Measurements from ENCODE around the gene A1BG.
"Not testable (repeated sequence)": the region's sequence is repeated elsewhere in the genome, so short reads cannot be mapped to it uniquely, and the experiment has no call there.

A1BG gene

GRCh38 chr19:58381460-58382212 is 28.3 kb upstream of the A1BG start:
- Histone ChIP-seq H3K27me3 (no peaks in the 10 kb centered on the region), H3K4me2 (peak overlapping the region; percentile 81 to 99 (median 95)), H4K20me1 (no peaks in the 10 kb centered on the region), H3K4me1 (peaks cover 54 to 71% (median 66%) of the 10 kb centered on the region in 10 experiments), H3K9me3 (replicated peaks in 1 of 11) (no peaks in the 10 kb centered on the region), H3K9ac (peak overlapping the region; percentile 81 to 96 (median 89)), H3K4me3 (peak overlapping the region; percentile 65 to 82 (median 75)), H3K36me3 (no peaks in the 10 kb centered on the region), H3K27ac (peak overlapping the region; percentile 70 to 96 (median 93); a peak in 21 of 22 replicates)
- no peak for TF ChIP-seq Cebpa-rat (IDR thresholded peaks at IDR 0.05)

DNA sequence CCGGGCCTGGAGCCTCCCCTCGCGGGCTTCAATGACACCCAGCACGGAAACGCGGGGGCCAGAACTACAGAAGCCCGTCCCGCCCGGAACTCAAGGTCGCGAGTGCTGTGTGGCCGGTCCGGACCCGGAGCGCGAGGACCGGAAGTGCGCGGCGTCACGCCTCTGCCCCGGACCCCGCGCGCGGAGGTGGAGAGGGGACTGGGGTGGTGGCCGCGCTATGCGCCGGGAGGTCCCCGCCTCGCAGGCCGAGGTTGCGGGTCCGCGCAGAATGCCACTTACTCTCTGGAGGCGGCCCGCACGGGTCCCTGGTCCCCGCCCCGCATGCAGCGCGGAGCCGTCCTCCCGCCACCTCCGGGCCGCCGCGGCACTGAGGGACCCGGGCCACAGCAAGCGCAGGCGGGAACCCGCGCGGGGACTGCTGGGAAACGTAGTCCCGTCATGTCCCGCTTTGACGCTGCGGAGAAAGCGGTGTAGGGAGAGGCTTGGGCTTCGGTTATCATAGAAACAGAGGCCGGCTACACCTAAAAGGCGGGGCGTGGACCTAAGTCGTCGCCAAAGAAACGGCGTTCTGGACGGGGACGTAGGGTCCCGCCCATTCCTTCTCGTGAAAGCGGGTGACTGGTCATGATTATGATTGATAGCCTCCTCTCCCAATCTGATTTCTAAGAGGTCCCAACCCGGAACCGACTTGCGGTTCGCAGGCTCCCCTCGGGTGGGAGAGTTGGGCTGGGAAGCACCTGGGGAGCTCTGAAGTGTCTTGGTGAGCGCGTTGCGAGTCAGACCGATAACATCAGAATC is 27.6 kb upstream of the A1BG start, which contains the start of gene ZNF837:
TSS of gene ZNF837 (minus strand) at position 369 of the 798 bp plus-strand sequence. CDS start 11,698 bp downstream, outside the sequence.
- Histone ChIP-seq H3K9ac (peak within 1 kb of the TSS; percentile 81 to 96 (median 89)), H3K9me3 (replicated peaks in 1 of 11) (no peaks in the 10 kb centered on the region), H3K27ac (peak within 1 kb of the TSS; percentile 70 to 96 (median 93)), H3K4me2 (peak within 1 kb of the TSS; percentile 81 to 100 (median 98)), H3K4me1 (peaks cover 48 to 64% (median 59%) of the 10 kb centered on the region in 10 experiments), H3K36me3 (no peaks in the 10 kb centered on the region), H3K4me3 (peak within 1 kb of the TSS; percentile 65 to 82 (median 75)), H3K27me3 (no peaks in the 10 kb centered on the region), H4K20me1 (no peaks in the 10 kb centered on the region)
- TF ChIP-seq Cebpa-rat (IDR thresholded peaks at IDR 0.05): no peak

DNA sequence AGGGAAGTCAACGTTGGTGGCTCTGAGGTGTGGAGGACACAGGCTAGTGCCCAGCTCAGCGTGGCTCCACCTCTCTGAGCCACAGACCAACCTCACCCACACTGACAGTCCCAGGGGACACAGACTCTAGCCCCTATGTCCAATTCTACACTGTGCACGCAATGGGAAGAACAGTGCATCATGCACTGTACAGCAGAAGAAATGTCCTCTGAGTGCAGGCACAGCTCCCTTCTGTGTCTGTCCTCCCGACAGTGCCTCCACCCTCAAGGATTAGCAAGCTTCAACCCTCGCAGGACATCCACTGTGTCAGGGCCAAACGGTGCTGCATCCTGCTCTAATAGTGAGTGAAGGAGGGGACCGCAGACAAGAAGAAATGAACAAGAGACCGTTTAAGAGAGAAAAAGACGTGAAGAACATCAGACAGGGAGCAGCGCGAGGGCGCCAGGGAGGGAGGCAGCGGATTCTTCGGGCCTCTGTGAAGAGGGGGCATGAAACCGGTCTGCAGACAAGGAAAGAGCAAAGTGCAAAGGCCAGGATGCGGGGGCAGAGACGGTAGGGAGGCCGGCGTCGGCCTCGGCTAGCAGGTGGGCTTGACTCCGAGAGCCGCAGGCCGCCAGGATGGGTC is 26.9 kb upstream of the A1BG start:
- peak overlapping the region; percentile 81 to 96 (median 89) for H3K9ac ChIP-seq
- no peaks in the 10 kb centered on the region for H3K9me3 ChIP-seq (replicated peaks in 1 of 11)
- no peaks in the 10 kb centered on the region for H3K27me3 ChIP-seq
- H3K4me1 ChIP-seq: peaks cover 41 to 57% (median 52%) of the 10 kb centered on the region in 10 experiments
- H3K36me3 ChIP-seq: no peaks in the 10 kb centered on the region
- H3K4me2 ChIP-seq: peak overlapping the region; percentile 78 to 100 (median 98)
- no peaks in the 10 kb centered on the region for H4K20me1 ChIP-seq
- H3K27ac ChIP-seq: peak overlapping the region; percentile 70 to 96 (median 93)
- TF ChIP-seq Cebpa-rat (IDR thresholded peaks at IDR 0.05): no peak
- peak overlapping the region; percentile 65 to 82 (median 75) for H3K4me3 ChIP-seq

DNA sequence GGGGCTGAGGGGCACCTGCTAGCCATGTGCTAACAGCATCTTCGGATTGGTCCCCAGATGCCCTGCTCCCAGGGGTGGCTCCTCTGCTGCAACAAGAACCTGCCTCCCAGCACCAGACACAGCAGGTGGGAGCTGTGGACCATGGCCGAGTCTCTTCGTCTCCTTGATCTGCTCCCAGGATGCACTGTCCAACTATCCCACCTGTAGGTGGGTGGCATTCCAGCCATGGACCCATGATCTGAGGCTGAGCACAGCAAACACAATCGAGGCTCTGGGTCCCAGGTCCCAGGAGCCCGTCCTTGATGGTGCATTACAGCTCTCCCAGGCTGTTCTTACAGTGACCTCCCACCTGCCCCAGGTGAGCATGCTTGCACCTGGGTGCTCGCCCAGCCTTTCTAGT is 26.0 kb upstream of the A1BG start:
- H3K27ac ChIP-seq: no peak overlapping the region; a peak in 1 of 22 replicates

DNA sequence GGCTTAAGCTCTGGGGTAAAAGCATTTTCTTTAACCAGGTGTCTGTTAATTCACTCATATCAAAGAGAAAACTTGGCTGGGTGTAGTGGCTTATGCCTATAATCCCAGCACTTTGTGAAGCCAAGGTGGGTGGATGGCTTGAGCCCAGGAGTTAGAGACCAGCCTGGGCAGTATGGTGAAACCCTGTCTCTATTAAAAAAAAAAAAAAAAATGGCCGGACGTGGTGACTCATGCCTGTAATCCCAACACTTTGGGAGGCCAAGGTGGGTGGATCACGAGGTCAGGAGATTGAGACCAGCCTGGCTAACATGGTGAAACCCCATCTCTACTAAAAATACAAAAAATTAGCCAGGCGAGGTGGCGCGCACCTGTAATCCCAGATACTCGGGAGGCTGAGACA is 23.4 kb upstream of the A1BG start:
- H3K27ac ChIP-seq; H4K20me1 ChIP-seq; H3K4me2 ChIP-seq; H3K9me3 ChIP-seq (replicated peaks in 1 of 11); H3K9ac ChIP-seq; H3K27me3 ChIP-seq; H3K36me3 ChIP-seq; H3K4me3 ChIP-seq: not testable (repeated sequence)
- H3K4me1 ChIP-seq: peaks cover 16 to 36% (median 31%) of the 10 kb centered on the region in 10 experiments

More for the DNA sequence above, 26.0 kb upstream of the A1BG start:
- H3K9ac ChIP-seq: peak overlapping the region in 7 of 11 experiments; percentile 81 to 96 (median 92); a peak in 12 of 22 replicates
- H3K9me3 ChIP-seq (replicated peaks in 1 of 11): no peaks in the 10 kb centered on the region
- no peak for TF ChIP-seq Cebpa-rat (IDR thresholded peaks at IDR 0.05)
- H3K27me3 ChIP-seq: no peaks in the 10 kb centered on the region
- peak overlapping the region; percentile 78 to 100 (median 98) for H3K4me2 ChIP-seq
- H3K4me1 ChIP-seq: peaks cover 35 to 51% (median 47%) of the 10 kb centered on the region in 10 experiments
- peak overlapping the region in 7 of 10 experiments; percentile 68 to 82 (median 78); a peak in 6 of 20 replicates for H3K4me3 ChIP-seq
- no peaks in the 10 kb centered on the region for H4K20me1 ChIP-seq
- H3K36me3 ChIP-seq: no peaks in the 10 kb centered on the region

DNA sequence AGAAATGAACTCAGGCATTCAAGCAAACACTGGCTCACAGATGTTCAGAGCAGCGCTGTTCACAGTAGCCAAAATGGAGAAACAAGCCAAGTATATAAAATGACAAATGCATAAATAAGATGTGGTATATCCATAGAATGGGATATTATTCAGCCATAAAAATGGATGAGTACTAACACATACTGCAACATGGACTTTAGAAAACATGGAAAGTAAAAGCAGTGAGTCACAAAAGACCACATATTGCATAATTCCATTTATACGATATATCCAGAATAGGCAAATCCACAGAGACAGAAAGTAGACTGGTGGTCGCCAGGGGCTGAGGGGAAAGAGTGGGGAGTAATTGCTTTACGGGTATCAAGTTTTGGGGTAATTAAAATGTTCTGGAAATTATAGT is 20.9 kb upstream of the A1BG start:
- H3K27ac ChIP-seq: no peak overlapping the region
- no peak; a peak in 1 of 22 replicates for TF ChIP-seq Cebpa-rat (IDR thresholded peaks at IDR 0.05)

DNA sequence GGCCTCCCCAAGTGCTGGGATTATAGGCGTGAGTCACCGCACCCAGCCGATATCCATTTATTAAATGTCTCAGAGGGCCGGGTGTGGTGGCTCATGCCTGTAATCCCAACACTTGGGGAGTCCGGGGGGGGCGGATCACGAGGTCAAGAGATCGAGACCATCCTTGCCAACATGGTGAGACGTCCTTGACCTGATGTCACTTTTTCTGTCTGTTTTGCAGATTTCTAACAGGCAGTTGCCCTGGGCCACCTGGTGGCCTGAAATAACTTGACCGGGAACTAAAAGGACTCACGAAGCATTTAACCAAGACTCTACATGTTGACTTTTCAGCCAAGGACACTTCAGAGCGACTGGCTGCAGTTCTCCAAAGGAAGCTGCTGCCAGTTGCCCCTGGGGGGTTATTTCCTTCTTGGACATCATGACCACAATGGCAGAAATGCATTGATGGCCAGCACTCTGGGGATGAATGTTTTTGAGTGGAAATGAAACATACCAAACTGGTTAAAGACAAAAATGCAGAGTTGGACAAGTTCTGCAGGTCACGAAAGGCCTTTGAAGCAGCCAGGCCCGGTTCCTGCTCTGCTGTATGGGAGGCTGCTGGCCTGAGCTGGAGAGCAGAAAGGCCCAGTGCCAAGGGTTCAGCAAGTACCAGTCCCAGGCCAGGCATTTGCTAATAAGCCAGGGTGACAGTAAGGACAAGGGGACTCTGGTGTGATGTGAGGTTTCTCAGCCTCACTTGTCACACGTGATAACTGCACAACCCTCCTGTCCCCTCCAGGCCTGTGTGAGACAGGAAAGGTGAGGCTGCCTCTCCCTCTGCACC is 19.2 kb upstream of the A1BG start:
- Histone ChIP-seq H3K9me3 (replicated peaks in 1 of 11) (no peaks in the 10 kb centered on the region; a peak in 1 of 22 replicates), H3K27ac (no peak overlapping the region), H3K27me3 (no peaks in the 10 kb centered on the region), H3K4me2 (peak overlapping the region in 5 of 11 experiments; percentile 2 to 24 (median 15); a peak in 6 of 22 replicates), H3K36me3 (peaks cover 11 to 21% (median 17%) of the 10 kb centered on the region in 11 experiments; a peak in 18 of 22 replicates), H3K4me3 (no peak overlapping the region), H3K9ac (peak overlapping the region in 4 of 11 experiments; percentile 4 to 47 (median 14); a peak in 2 of 22 replicates), H4K20me1 (no peaks in the 10 kb centered on the region; a peak in 2 of 22 replicates), H3K4me1 (peaks cover 0 to 11% (median 8%) of the 10 kb centered on the region in 10 experiments; a peak in 10 of 20 replicates)
- TF ChIP-seq Cebpa-rat (IDR thresholded peaks at IDR 0.05): no peak

More for the DNA sequence above, 20.9 kb upstream of the A1BG start:
- H3K4me1 ChIP-seq: peaks cover 6 to 21% (median 15%) of the 10 kb centered on the region in 10 experiments
- peaks cover 0 to 4% (median under 1%) of the 10 kb centered on the region in 11 experiments; a peak in 6 of 22 replicates for H3K36me3 ChIP-seq
- H3K9ac ChIP-seq: no peak overlapping the region
- no peaks in the 10 kb centered on the region; a peak in 2 of 22 replicates for H4K20me1 ChIP-seq
- H3K27me3 ChIP-seq: no peaks in the 10 kb centered on the region
- H3K9me3 ChIP-seq (replicated peaks in 1 of 11): no peaks in the 10 kb centered on the region
- no peak overlapping the region for H3K4me3 ChIP-seq
- no peak overlapping the region for H3K4me2 ChIP-seq
